MCF 10A (cell line): Measurements from ENCODE around the gene SULT6B1. TPM values are rescaled to one million over a fixed set of nuclear protein-coding genes. Genes with fewer than 3 reads are reported as not detected.

Source experiments
- BruUV-seq: library from RNA; stranded (reverse); fragments of 400-500 nt; replicated peaks from 2 replicates; lab custom pipeline; 2021; lab: Mats Ljungman, UMichigan
- CTCF ChIA-PET: fragments of 300-600 bp; sonication (Branson Sonifier 250); formaldehyde crosslinking; extraction: SDS; loops from one replicate; lab custom pipeline; 2021; ENCODE audit warnings: antibody characterized with exemption, inconsistent platforms; lab: Yijun Ruan, JAX
- POLR2A ChIA-PET: fragments of 300-600, 350-650 bp; sonication (Branson Sonifier 250); formaldehyde crosslinking; extraction: SDS; loops from one replicate; lab custom pipeline; 2020; ENCODE audit warnings: antibody characterized with exemption, inconsistent platforms; lab: Yijun Ruan, JAX
- DNase-seq: peaks from one replicate; pipeline ENCODE4 v3.0.0-alpha.2; 2018; ENCODE audit not compliant: unreplicated experiment
- H3K27ac Mint-ChIP-seq: one replicate; pipeline ENCODE4 v1.8.0; 2022; ENCODE audit warnings: mild to moderate bottlenecking, low read depth, mixed read lengths; ENCODE audit not compliant: unreplicated experiment
- H3K27me3 Mint-ChIP-seq: one replicate; pipeline ENCODE4 v1.8.0; 2022; ENCODE audit warnings: mixed read lengths; ENCODE audit not compliant: insufficient read depth, unreplicated experiment
- H3K36me3 Mint-ChIP-seq: one replicate; pipeline ENCODE4 v1.8.0; 2022; ENCODE audit warnings: mild to moderate bottlenecking, moderate library complexity, mixed read lengths; ENCODE audit not compliant: insufficient read depth, unreplicated experiment
- H3K4me1 Mint-ChIP-seq: one replicate; pipeline ENCODE4 v1.8.0; 2022; ENCODE audit warnings: mixed read lengths; ENCODE audit not compliant: insufficient read depth, unreplicated experiment
- H3K4me3 Mint-ChIP-seq: one replicate; pipeline ENCODE4 v1.8.0; 2022; ENCODE audit warnings: mild to moderate bottlenecking, moderate library complexity, mixed read lengths; ENCODE audit not compliant: unreplicated experiment
- H3K9me3 Mint-ChIP-seq: one replicate; pipeline ENCODE4 v1.8.0; 2022; ENCODE audit warnings: mixed read lengths; ENCODE audit not compliant: unreplicated experiment
- intact Hi-C: fragments of 100-400 bp; cut with micrococcal nuclease; formaldehyde crosslinking; loops from 2 replicates; pipeline ENCODE4 v1.14.1; 2022
- total RNA-seq: library from RNA; stranded (reverse); gene quantifications from 2 replicates; pipeline ENCODE4 v1.2.3, GENCODE V29; 2022
- TF ChIP-seq, protein P1 (sequence below): fragments of 200-600 bp; IDR thresholded peaks from one replicate; pipeline ENCODE4 v1.8.0; 2022; ENCODE audit warnings: antibody characterized with exemption, mild to moderate bottlenecking; ENCODE audit not compliant: unreplicated experiment

The SULT6B1 gene
- total RNA-seq, 1 experiment from 2014 or later: not detected

DNA sequence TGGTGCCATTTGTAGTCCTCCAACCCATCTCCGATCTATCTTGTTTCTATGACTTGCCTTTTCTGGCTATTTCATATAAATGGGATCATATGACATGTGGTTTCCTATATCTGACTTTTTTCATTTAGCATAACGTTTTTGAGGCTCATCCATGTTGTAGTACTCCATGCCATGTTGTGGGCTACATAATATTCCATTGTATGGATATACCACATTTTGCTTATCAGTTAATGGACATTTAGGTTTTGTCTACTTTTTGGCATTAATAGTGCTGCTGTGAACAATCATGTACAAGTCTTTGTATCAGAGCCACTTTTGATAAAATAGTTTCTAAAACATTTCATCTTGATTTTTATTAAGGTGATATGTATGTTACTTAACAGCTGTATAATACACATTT is 15.2 kb upstream of the SULT6B1 start:
- Mint-ChIP-seq H3K36me3 (peaks cover 87% of the 10 kb centered on the region), H3K9me3 (peaks cover 25% of the 10 kb centered on the region), H3K27me3 (no peaks in the 10 kb centered on the region), H3K27ac (no peak overlapping the region), H3K4me1 (peaks cover 6% of the 10 kb centered on the region), H3K4me3 (no peak overlapping the region)
- intact Hi-C loops: no loop called here
- no TSS peak for BruUV-seq
- POLR2A ChIA-PET: interaction anchor here (1.8 kb wide), 1 partner anchor 10 kb away, joined by 7 read pairs; no protein-coding TSS in a partner anchor
- DNase-seq: no peak
- CTCF ChIA-PET: interaction anchor here (0.6 to 1.0 kb wide), 2 partner anchors 17 to 807 kb away, joined by 3 to 4 read pairs; no protein-coding TSS in a partner anchor
- TF ChIP-seq, protein P1, sequence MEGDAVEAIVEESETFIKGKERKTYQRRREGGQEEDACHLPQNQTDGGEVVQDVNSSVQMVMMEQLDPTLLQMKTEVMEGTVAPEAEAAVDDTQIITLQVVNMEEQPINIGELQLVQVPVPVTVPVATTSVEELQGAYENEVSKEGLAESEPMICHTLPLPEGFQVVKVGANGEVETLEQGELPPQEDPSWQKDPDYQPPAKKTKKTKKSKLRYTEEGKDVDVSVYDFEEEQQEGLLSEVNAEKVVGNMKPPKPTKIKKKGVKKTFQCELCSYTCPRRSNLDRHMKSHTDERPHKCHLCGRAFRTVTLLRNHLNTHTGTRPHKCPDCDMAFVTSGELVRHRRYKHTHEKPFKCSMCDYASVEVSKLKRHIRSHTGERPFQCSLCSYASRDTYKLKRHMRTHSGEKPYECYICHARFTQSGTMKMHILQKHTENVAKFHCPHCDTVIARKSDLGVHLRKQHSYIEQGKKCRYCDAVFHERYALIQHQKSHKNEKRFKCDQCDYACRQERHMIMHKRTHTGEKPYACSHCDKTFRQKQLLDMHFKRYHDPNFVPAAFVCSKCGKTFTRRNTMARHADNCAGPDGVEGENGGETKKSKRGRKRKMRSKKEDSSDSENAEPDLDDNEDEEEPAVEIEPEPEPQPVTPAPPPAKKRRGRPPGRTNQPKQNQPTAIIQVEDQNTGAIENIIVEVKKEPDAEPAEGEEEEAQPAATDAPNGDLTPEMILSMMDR: no peak

DNA sequence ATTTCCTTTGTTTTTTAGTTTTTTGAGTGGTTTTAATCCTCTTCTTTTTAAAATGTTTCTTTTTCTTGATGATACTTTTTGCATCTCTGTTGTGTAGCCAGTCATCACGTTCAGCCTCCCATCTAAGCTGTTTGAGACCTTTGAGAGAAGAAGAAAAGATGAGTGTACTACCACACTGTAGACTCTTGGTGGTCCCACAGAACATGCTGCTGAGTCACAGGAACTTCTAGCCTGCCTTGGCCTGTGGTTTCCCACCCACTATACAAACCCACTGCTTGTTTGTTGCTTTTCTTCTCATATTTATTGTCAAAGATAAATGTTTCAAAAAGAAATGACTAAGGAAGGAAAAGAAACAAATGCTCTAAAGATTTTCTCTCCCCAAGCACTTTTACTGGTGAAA is 13.3 kb upstream of the SULT6B1 start:
- POLR2A ChIA-PET: no interaction called here
- H3K36me3 Mint-ChIP-seq: peaks cover 73% of the 10 kb centered on the region
- TF ChIP-seq, protein P1: no peak
- H3K4me1 Mint-ChIP-seq: peaks cover 6% of the 10 kb centered on the region
- H3K27me3 Mint-ChIP-seq: no peaks in the 10 kb centered on the region
- peaks cover 15% of the 10 kb centered on the region for H3K9me3 Mint-ChIP-seq
- BruUV-seq: no TSS peak
- DNase-seq: no peak
- CTCF ChIA-PET: interaction anchor here (0.9 to 1.0 kb wide), 2 partner anchors 21 to 33 kb away, joined by 3 read pairs; no protein-coding TSS in a partner anchor
- no peak overlapping the region for H3K27ac Mint-ChIP-seq
- H3K4me3 Mint-ChIP-seq: no peak overlapping the region
- intact Hi-C loops: no loop called here

DNA sequence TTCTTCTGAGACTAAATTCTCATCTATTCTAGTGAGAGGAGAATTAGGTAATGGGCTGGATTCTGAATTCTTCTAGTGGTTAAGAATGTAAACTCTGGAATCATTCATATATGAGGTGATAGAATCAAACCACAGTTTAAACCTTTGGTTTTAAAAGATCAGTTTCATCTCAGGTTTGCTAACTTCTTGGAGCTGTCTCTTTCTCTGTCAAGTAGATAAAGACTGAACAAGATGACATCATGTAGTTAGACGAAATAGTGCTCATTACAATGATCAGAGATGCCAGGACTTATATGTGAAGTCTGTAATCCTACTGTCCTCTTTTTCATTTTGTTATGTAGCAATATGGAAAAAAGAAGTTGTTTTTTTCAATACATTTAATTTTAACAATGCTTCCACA is 12.7 kb upstream of the SULT6B1 start:
- peaks cover 6% of the 10 kb centered on the region for H3K4me1 Mint-ChIP-seq
- POLR2A ChIA-PET: no interaction called here

DNA sequence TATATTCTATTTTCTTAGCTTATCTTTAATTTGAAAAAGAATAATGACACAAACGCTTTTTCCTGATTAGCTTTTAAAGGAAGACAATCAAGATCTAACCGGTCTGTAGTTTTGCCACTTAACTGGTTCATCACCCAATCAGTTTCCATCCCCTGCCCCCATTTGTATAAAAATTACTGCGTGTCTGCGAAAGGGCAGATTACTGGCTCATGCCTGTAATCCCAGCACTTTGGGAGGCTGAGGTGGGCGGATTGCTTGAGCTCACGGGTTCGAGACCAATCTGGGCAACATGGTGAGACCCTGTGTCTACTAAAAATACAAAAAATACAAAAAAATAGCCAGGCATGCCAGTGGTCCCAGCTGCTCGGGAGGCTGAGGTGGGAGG is 10.2 kb upstream of the SULT6B1 start:
- DNase-seq: no peak
- Mint-ChIP-seq H3K4me1 (peaks cover 6% of the 10 kb centered on the region), H3K36me3 (peaks cover 46% of the 10 kb centered on the region), H3K9me3 (peaks cover 4% of the 10 kb centered on the region), H3K27me3 (no peaks in the 10 kb centered on the region), H3K27ac (no peak overlapping the region), H3K4me3 (no peak overlapping the region)
- ChIA-PET POLR2A (interaction anchor here (0.6 to 1.6 kb wide), 13 partner anchors 8 to 128 kb away, joined by 3 to 10 read pairs (median 3); partner anchors contain the start of genes CEBPZ, EIF2AK2 and NDUFAF7), CTCF (interaction anchor here (1.4 to 1.6 kb wide), 2 partner anchors 31 to 34 kb away, joined by 3 to 4 read pairs; no protein-coding TSS in a partner anchor)
- TF ChIP-seq, protein P1: no peak
- intact Hi-C loops: no loop called here
- no TSS peak for BruUV-seq

More for the DNA sequence above, 12.7 kb upstream of the SULT6B1 start:
- Mint-ChIP-seq H3K27me3 (no peaks in the 10 kb centered on the region), H3K4me3 (no peak overlapping the region), H3K36me3 (peaks cover 67% of the 10 kb centered on the region), H3K27ac (no peak overlapping the region), H3K9me3 (peaks cover 15% of the 10 kb centered on the region)
- BruUV-seq: no TSS peak
- CTCF ChIA-PET: interaction anchor here (0.6 to 1.2 kb wide), 4 partner anchors 12 to 32 kb away, joined by 3 to 5 read pairs (median 3); no protein-coding TSS in a partner anchor
- no peak for DNase-seq
- intact Hi-C loops: no loop called here
- TF ChIP-seq, protein P1: no peak
